Urinary bladder (tissue), 4 donors: ENCODE measurements around the gene IKZF5. TPM values are rescaled to one million over a fixed set of nuclear protein-coding genes. Genes with fewer than 3 reads are reported as not detected.
A peak's percentile ranks its signal among the peaks of the same experiment; 100 is the strongest.

Experiments used
- DNase-seq: peaks from one replicate; pipeline ENCODE4 v3.0.0-alpha.2; 2015; ENCODE audit errors: extremely low spot score
- H3K27ac ChIP-seq: one replicate; pipeline ENCODE4 v1.5.1; 2013; ENCODE audit warnings: low read depth, mild to moderate bottlenecking, moderate library complexity
- H3K36me3 ChIP-seq: one replicate; pipeline ENCODE4 v1.6.1; 2013; ENCODE audit warnings: mild to moderate bottlenecking, moderate library complexity; ENCODE audit not compliant: insufficient read depth
- H3K4me1 ChIP-seq: one replicate; pipeline ENCODE4 v1.6.1; 2013; ENCODE audit warnings: mild to moderate bottlenecking, moderate library complexity; ENCODE audit not compliant: insufficient read depth
- H3K4me3 ChIP-seq: one replicate; pipeline ENCODE4 v1.5.1; 2013; ENCODE audit warnings: low read depth, low read length
- WGBS: extraction: QIAGEN DNeasy Blood & Tissue Kit; methylation state at CpG from one replicate; pipeline ENCODE4 v1.1.7; 2013; 5-methylcytosine and 5-hydroxymethylcytosine counted together
- polyA plus RNA-seq: library from polyadenylated mRNA; stranded (reverse); fragments of 200-250 nt; gene quantifications from one replicate; pipeline ENCODE4 v1.2.3, GENCODE V29; 2013
- total RNA-seq: library from RNA; depleted of rRNA; stranded (reverse); fragments of >200 nt; gene quantifications from one replicate; pipeline ENCODE4 v1.2.3, GENCODE V29; 2014
- donor health status: healthy with polysubstance abuse.
- donor health status: healthy.

IKZF5 gene
- total and polyA plus RNA-seq, 2 donors = 8.6 to 19.1 TPM

DNA sequence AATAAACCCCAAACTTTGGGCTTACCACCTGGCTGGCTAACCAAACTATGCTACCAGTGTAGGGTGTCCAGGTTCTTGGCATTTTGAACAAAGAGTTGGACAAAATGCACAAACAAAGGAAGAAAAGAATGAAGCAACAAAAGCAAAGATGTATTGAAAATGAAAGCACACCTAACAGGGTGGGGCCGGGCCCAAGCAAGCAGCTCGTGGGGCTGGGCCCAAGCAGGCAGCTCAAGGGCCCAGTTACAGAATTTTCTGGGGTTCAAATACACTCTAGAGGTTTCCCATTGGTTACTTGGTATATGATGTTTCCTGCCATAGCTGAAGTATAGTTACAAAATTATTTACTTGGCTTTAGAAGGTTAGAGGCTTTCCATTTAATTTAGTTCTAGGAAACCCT, 15.9 kb upstream of the IKZF5 start:
- Histone ChIP-seq H3K4me1 (no peaks in the 10 kb centered on the region), H3K36me3 (no peaks in the 10 kb centered on the region), H3K4me3 (no peak overlapping the region), H3K27ac (no peak overlapping the region)
- WGBS = 87% methylated on average over 2 of the region's 2 CpGs
- DNase-seq = no peak

DNA sequence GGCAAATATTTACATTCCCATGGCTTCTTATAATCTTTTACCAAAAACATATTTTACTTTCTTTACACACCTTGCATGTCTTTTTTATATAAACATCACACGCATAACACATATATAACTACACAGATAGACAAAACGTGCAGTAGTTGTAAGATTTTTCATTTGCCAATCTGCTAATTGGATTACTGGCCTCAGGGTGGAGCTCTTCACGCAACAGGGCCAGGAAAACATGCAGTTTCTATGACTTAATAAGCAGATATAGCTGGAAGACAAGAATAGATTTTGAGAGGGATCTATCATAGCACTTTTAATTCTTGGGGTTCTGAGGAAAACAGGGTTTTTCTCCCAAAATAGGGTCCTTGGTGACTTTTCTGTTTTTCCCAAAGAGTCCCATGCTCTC, 12.9 kb upstream of the IKZF5 start:
- no peak for DNase-seq
- H3K27ac ChIP-seq = no peak overlapping the region
- H3K4me3 ChIP-seq = no peak overlapping the region
- 67% methylated on average over 3 of the region's 3 CpGs for WGBS
- no peaks in the 10 kb centered on the region for H3K4me1 ChIP-seq
- no peaks in the 10 kb centered on the region for H3K36me3 ChIP-seq

- no peak overlapping the region for H3K27ac ChIP-seq
- WGBS = 62% methylated on average over 1 of the region's 1 CpG
- DNase-seq = no peak
- H3K4me1 ChIP-seq = no peaks in the 10 kb centered on the region
- H3K36me3 ChIP-seq = no peaks in the 10 kb centered on the region
- no peak overlapping the region for H3K4me3 ChIP-seq
Observed at GRCh38 chr10:123019941-123020703, 11.5 kb upstream of the IKZF5 start.

- no peak overlapping the region for H3K4me3 ChIP-seq
- DNase-seq = no peak
- no peaks in the 10 kb centered on the region for H3K4me1 ChIP-seq
- H3K27ac ChIP-seq = no peak overlapping the region
- WGBS = 78% methylated on average over 3 of the region's 3 CpGs
- no peaks in the 10 kb centered on the region for H3K36me3 ChIP-seq
Observed at GRCh38 chr10:123019264-123019663, 10.7 kb upstream of the IKZF5 start.

GRCh38 chr10:123018531-123018930, 9.9 kb upstream of the IKZF5 start:
- no peak overlapping the region for H3K4me3 ChIP-seq
- H3K27ac ChIP-seq = peak overlapping the region; percentile 10
- WGBS = 89% methylated on average over 7 of the region's 7 CpGs
- no peaks in the 10 kb centered on the region for H3K36me3 ChIP-seq
- DNase-seq = no peak
- H3K4me1 ChIP-seq = no peaks in the 10 kb centered on the region

GRCh38 chr10:123017421-123018165, 9.0 kb upstream of the IKZF5 start:
- Histone ChIP-seq H3K36me3 (no peaks in the 10 kb centered on the region), H3K4me3 (no peak overlapping the region), H3K4me1 (no peaks in the 10 kb centered on the region), H3K27ac (no peak overlapping the region)
- DNase-seq = peak; percentile 15
- WGBS = 66% methylated on average over 9 of the region's 9 CpGs

DNA sequence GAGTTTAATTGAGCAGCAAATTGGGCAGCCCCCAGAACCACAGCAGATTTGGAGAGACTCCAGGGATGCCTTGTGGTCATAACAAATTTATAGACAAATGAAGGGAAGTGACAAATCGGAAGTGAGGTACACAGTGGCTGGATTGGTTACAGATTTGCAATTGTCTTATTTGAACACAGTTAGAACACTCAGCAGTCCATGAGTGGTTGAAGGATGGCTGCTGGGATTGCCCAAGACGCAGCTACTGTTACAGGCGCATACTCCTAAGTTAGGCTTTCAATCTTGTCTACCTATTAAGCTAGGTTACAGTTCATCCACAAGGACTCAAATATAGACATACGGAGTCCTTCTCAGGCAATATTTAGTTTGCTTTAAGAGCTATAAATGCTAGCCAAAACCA, 7.6 kb upstream of the IKZF5 start:
- DNase-seq = no peak
- H3K4me3 ChIP-seq = no peak overlapping the region
- H3K36me3 ChIP-seq = no peaks in the 10 kb centered on the region
- H3K4me1 ChIP-seq = no peaks in the 10 kb centered on the region
- WGBS = 97% methylated on average over 4 of the region's 4 CpGs
- H3K27ac ChIP-seq = no peak overlapping the region

GRCh38 chr10:123014772-123015171, 6.2 kb upstream of the IKZF5 start:
- Histone ChIP-seq H3K27ac (no peak overlapping the region), H3K36me3 (no peaks in the 10 kb centered on the region), H3K4me3 (no peak overlapping the region), H3K4me1 (no peaks in the 10 kb centered on the region)
- DNase-seq = no peak
- 99% methylated on average over 2 of the region's 2 CpGs for WGBS

DNA sequence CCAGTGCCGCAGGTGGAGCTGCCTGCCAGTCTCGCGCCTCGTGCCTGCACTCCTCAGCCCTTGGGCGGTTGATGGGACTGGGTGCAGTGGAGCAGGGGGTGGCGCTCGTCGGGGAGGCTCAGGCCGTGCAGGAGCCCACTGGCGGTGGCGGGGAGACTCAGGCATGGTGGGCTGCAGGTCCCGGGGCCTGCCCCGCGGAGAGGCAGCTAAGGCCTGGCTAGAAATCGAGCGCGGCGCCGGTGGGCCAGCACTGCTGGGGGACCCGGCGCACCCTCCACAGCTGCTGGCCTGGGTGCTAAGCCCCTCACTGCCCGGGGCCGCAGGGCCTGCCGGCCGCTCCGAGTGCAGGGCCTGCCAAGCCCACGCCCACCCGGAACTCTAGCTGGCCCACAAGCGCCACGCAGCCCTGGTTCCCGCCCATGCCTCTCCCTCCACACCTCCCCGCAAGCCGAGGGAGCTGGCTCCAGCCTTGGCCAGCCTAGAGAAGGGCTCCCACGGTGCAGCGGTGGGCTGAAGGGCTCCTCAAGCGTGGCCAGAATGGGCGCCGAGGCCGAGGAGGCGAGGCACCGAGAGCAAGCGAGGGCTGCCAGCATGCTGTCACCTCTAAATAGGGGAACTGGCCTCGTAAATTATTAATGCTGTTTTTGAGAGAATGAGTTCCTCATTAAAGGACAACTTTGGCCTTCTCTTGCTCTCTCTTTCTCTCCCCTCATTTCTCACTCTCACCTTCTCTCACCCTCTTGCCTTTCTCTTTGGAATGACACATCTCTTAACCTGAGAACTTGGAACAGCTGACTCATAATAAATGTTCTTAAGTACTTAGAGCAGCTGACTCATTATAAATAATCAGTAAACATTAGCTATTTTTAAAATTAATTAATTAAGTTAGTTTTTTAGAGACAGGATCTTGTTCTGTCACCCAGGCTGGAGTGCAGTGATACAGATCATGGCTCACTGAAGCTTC, 5.1 kb upstream of the IKZF5 start:
- Histone ChIP-seq H3K36me3 (no peaks in the 10 kb centered on the region), H3K4me3 (no peak overlapping the region), H3K27ac (no peak overlapping the region), H3K4me1 (no peaks in the 10 kb centered on the region)
- WGBS = 95% methylated on average over 43 of the region's 43 CpGs
- no peak for DNase-seq

DNA sequence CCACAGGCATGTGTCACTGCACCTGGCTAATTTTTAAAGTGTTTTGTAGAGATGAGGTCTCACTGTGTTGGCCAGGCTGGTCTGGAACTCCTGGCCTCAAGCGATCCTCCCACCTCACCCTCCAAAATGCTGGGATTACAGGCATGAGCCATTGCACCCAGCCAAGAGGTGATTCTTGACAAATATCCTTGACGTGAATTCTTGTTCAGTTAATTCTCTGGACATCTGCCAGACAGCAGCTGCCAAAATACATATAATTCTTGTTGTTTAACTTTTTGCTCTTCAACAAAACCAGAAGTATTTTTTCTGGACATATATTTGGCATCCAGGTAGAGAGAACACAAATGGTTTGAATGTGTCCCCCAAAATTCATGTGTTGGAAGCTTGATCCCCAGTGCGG, 3.4 kb upstream of the IKZF5 start:
- no peaks in the 10 kb centered on the region for H3K4me1 ChIP-seq
- no peaks in the 10 kb centered on the region for H3K36me3 ChIP-seq
- no peak for DNase-seq
- WGBS = 77% methylated on average over 3 of the region's 3 CpGs
- H3K27ac ChIP-seq = no peak overlapping the region
- H3K4me3 ChIP-seq = no peak overlapping the region

DNA sequence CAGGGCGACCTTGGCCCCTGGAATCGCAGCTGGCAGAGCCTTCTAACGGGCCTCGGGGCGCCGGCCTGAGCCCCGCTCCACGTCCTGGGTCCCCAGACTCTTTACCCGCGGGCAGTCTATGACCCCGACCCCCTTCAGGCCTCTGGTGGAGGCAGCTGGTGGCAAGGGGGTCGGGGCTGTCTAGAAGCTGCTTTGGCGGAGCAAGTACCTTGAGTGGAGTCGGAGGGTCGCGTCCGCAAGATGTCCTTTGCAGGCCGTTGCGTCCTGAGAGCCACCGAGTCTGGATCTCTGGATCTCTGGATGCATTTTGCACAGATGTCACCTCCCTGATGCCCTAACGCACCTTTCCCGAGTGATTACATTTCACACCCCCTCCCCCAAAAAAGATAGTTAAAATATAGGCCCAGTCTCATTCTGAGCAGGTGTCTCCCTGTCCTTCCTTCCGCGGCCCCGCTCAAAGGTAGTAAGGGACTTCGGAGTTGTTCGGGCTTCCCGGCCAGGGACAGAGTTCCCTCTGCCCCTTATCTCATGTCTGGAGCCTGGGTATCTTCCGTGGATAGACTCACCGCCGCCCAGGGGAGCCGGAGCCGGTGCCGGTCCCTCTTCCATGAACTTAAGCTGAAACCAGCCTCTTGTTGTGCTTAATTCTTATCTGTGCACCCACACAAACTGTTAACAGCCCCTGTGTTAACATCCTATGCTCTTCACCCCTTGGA, 668 bp upstream of the IKZF5 start:
- H3K4me1 ChIP-seq = no peaks in the 10 kb centered on the region
- under 1% methylated on average over 34 of the region's 34 CpGs for WGBS

GRCh38 chr10:123007558-123008354, 839 bp downstream of the IKZF5 start:
- DNase-seq = peak; percentile 32
- no peaks in the 10 kb centered on the region for H3K36me3 ChIP-seq
- peak overlapping the region; percentile 94 for H3K27ac ChIP-seq
- H3K4me1 ChIP-seq = no peaks in the 10 kb centered on the region
- peak overlapping the region; percentile 81 for H3K4me3 ChIP-seq
- WGBS = 2% methylated on average over 30 of the region's 30 CpGs

More for the DNA sequence above, 668 bp upstream of the IKZF5 start:
- no peak overlapping the region for H3K27ac ChIP-seq
- DNase-seq = no peak
- H3K36me3 ChIP-seq = no peaks in the 10 kb centered on the region
- H3K4me3 ChIP-seq = peak overlapping the region; percentile 81
